SK-N-SH (cell line): ENCODE data around the gene PITPNM1.

Source experiments
- CHD2 ChIP-seq: fragments of 150-350 bp; IDR thresholded peaks from 2 replicates; pipeline ENCODE4 v1.6.1; 2018; ENCODE audit warnings: low read length; ENCODE audit not compliant: partially characterized antibody
- CTCF ChIP-seq: fragments of 200-600 bp; sonication (generic); IDR thresholded peaks from 2 replicates; pipeline ENCODE4 v1.6.1; 2017; ENCODE audit warnings: antibody characterized with exemption, mild to moderate bottlenecking, moderate library complexity
- EP300 ChIP-seq, 2 experiments: IDR thresholded peaks; 2 replicates each; pipeline versions ENCODE4 v1.4.0 to v1.6.1; 2012; ENCODE audit warnings: borderline replicate concordance in 1 of 2, low read depth in 1 of 2, low read length in 1 of 2
- FOXJ3 ChIP-seq: sonication (generic); formaldehyde crosslinking; IDR thresholded peaks from 2 replicates; pipeline ENCODE4 v1.5.1; 2020; ENCODE audit warnings: mild to moderate bottlenecking, missing genetic modification reagents
- JUND ChIP-seq: IDR thresholded peaks from 2 replicates; pipeline ENCODE4 v1.4.0; 2012
- MXI1 ChIP-seq: IDR thresholded peaks from 2 replicates; pipeline ENCODE4 v1.6.1; 2012; ENCODE audit warnings: mild to moderate bottlenecking, low read depth, low read length, improper control_type of control experiment
- SMC3 ChIP-seq: IDR thresholded peaks from 2 replicates; pipeline ENCODE4 v1.6.1; 2012; ENCODE audit warnings: low read depth, low read length, improper control_type of control experiment
- TAF1 ChIP-seq: IDR thresholded peaks from 2 replicates; pipeline ENCODE4 v1.6.1; 2012; ENCODE audit warnings: low read depth, mild to moderate bottlenecking, low read length, moderate library complexity, borderline replicate concordance
- USF2 ChIP-seq: fragments of 150-350 bp; IDR thresholded peaks from 2 replicates; pipeline ENCODE4 v1.6.1; 2017; ENCODE audit warnings: antibody characterized with exemption, low read length, low read depth, borderline replicate concordance

GRCh38 chr11:67489885-67490726 is 15.1 kb downstream of the PITPNM1 start:
- TF ChIP-seq CTCF (no peak), TAF1 (no peak), CHD2 (no peak), JUND (no peak), EP300 (IDR thresholded peaks at IDR 0.05; ENCODE audit: borderline replicate concordance in 1 of 2, low read depth in 1 of 2, low read length in 1 of 2) (no peak), SMC3 (no peak), MXI1 (no peak), FOXJ3 (CRISPR knock-in tag) (no peak), USF2 (no peak)
